ENCODE measurements around the gene STX19. TPM values are rescaled to one million over a fixed set of nuclear protein-coding genes. Genes with fewer than 3 reads are reported as not detected.
"Not testable (repeated sequence)": the region's sequence is repeated elsewhere in the genome, so short reads cannot be mapped to it uniquely, and the experiment has no call there.

STX19 gene
- total and polyA plus RNA-seq, 2 of the 13 experiments (the other 11 are each of a cell fraction or from before 2014, with no cell fraction given) = not detected

- peak; percentile 75 to 81 for TF ChIP-seq MAFK (conservative IDR thresholded peaks at IDR 0.05 in 1 of 2, IDR thresholded peaks at IDR 0.05 in 1 of 2; ENCODE audit: low read length in 2 of 2)
- TF ChIP-seq MAFF (IDR thresholded peaks at IDR 0.05; ENCODE audit: low read depth, low read length) = peak; percentile 74; the same call in 1 of the 2 replicates
- no peak for TF ChIP-seq ONECUT2 (CRISPR knock-in tag; IDR thresholded peaks at IDR 0.05)
- no peaks in the 10 kb centered on the region for H3K9me3 ChIP-seq (ENCODE audit: low read length)
- no TSS peak for BruUV-seq (replicated peaks)
- WGBS (ENCODE audit: low lambda C conversion rate) = 97% methylated on average over 2 of the region's 2 CpGs
- POLR2A ChIA-PET = no interaction called here
- no peak overlapping the region for H2AFZ ChIP-seq (ENCODE audit: low read length)
- H3K4me1 ChIP-seq (ENCODE audit: insufficient read depth, low read length) = no peaks in the 10 kb centered on the region
- H3K9ac ChIP-seq (ENCODE audit: insufficient read depth, low read depth, low read length) = no peak overlapping the region
- DNase-seq (ENCODE audit: low spot score) = no peak
- no peaks in the 10 kb centered on the region for H3K36me3 ChIP-seq (replicated peaks in 1 of 2; ENCODE audit: control insufficient read depth in 1 of 2, insufficient read depth in 2 of 2, low read length in 2 of 2)
- CTCF ChIA-PET (ENCODE audit: low intra/inter-chr PET ratio, low total read pairs) = no interaction called here
- H3K4me3 ChIP-seq (replicated peaks in 1 of 3; ENCODE audit: insufficient read depth in 1 of 3, low read depth in 2 of 3, low read length in 3 of 3) = no peak overlapping the region
- no peaks in the 10 kb centered on the region; a peak in 1 of 5 replicates for H3K27me3 ChIP-seq (ENCODE audit: control insufficient read depth in 1 of 2, insufficient read depth in 2 of 2, low read length in 2 of 2)
- no peak for ATAC-seq
- H3K4me2 ChIP-seq (ENCODE audit: low read depth, low read length) = no peak overlapping the region
- no peaks in the 10 kb centered on the region for H4K20me1 ChIP-seq (ENCODE audit: insufficient read depth, low read length)
- intact Hi-C loops (cut with micrococcal nuclease; ENCODE audit: unreplicated experiment) (no loop called here), in situ Hi-C loops (cut with HindIII; ENCODE audit: extremely low pct_ligation_motif_present, low pct_unique_long_range_greater_than_20kb) (no loop called here)
- FAIRE-seq = no peak
- no peaks in the 10 kb centered on the region for H3K79me2 ChIP-seq (ENCODE audit: insufficient read depth, low read length)
- H3K27ac ChIP-seq (ENCODE audit: extremely low read length, insufficient read depth, low read length) = no peak overlapping the region
These were observed 18.1 kb upstream of the STX19 start for GRCh38 chr3:94046533-94046932.

GRCh38 chr3:94044100-94044936 is 15.9 kb upstream of the STX19 start:
- ATAC-seq; intact Hi-C loops (cut with micrococcal nuclease; ENCODE audit: unreplicated experiment); H2AFZ ChIP-seq (ENCODE audit: low read length); in situ Hi-C loops (cut with HindIII; ENCODE audit: extremely low pct_ligation_motif_present, low pct_unique_long_range_greater_than_20kb); H3K9ac ChIP-seq (ENCODE audit: insufficient read depth, low read depth, low read length); H3K4me2 ChIP-seq (ENCODE audit: low read depth, low read length); H3K27me3 ChIP-seq (ENCODE audit: control insufficient read depth in 1 of 2, insufficient read depth in 2 of 2, low read length in 2 of 2); BruUV-seq (replicated peaks); H3K27ac ChIP-seq (ENCODE audit: extremely low read length, insufficient read depth, low read length); DNase-seq (ENCODE audit: low spot score); H3K4me3 ChIP-seq (replicated peaks in 1 of 3; ENCODE audit: insufficient read depth in 1 of 3, low read depth in 2 of 3, low read length in 3 of 3); H4K20me1 ChIP-seq (ENCODE audit: insufficient read depth, low read length); H3K9me3 ChIP-seq (ENCODE audit: low read length); H3K4me1 ChIP-seq (ENCODE audit: insufficient read depth, low read length); H3K36me3 ChIP-seq (replicated peaks in 1 of 2; ENCODE audit: control insufficient read depth in 1 of 2, insufficient read depth in 2 of 2, low read length in 2 of 2); CTCF ChIA-PET (ENCODE audit: low intra/inter-chr PET ratio, low total read pairs); H3K79me2 ChIP-seq (ENCODE audit: insufficient read depth, low read length); FAIRE-seq; POLR2A ChIA-PET: not testable (repeated sequence)
- 98% methylated on average over 31 of the region's 61 CpGs for WGBS (ENCODE audit: low lambda C conversion rate)
